ENCODE measurements around the gene PIRT.

GRCh38 chr17:10777890-10778289 lies 60.0 kb downstream of the PIRT start:
- TF ChIP-seq CTCF (IDR thresholded peaks at IDR 0.05; ENCODE audit: control extremely low read depth in 1 of 3, insufficient read depth in 1 of 3, low read depth in 1 of 3, low read length in 3 of 3) (no peak), ATF2 (IDR thresholded peaks at IDR 0.05; ENCODE audit: low read length) (no peak), RNF2 (IDR thresholded peaks at IDR 0.05; ENCODE audit: borderline replicate concordance, low read depth, low read length, missing control alignments, poor library complexity, severe bottlenecking) (no peak), CHD7 (IDR thresholded peaks at IDR 0.05; ENCODE audit: insufficient replicate concordance, low read length) (no peak), TAF1 (IDR thresholded peaks at IDR 0.05; ENCODE audit: low read depth, low read length) (no peak), MAX (IDR thresholded peaks at IDR 0.05) (no peak), HDAC6 (IDR thresholded peaks at IDR 0.05; ENCODE audit: low read depth, low read length) (no peak), POLR2A (IDR thresholded peaks at IDR 0.05; ENCODE audit: control extremely low read depth in 1 of 2, low read depth in 2 of 2, low read length in 2 of 2) (no peak), EZH2 (IDR thresholded peaks at IDR 0.05; ENCODE audit: low read depth, low read length, severe bottlenecking) (no peak), POLR2AphosphoS5 (IDR thresholded peaks at IDR 0.05; ENCODE audit: low read depth, low read length) (no peak), EP300 (IDR thresholded peaks at IDR 0.05; ENCODE audit: borderline replicate concordance in 1 of 2, low read depth in 2 of 2, low read length in 2 of 2) (no peak), SP1 (IDR thresholded peaks at IDR 0.05; ENCODE audit: low read depth, low read length) (no peak), SP2 (IDR thresholded peaks at IDR 0.05; ENCODE audit: low read length) (no peak), SIN3A (conservative IDR thresholded peaks at IDR 0.05 in 1 of 2, IDR thresholded peaks at IDR 0.05 in 1 of 2; ENCODE audit: low read depth in 1 of 2, low read length in 2 of 2) (no peak)

Data from H1 (cell line).